ENCODE measurements around the gene TTLL5. TPM values are rescaled to one million over a fixed set of nuclear protein-coding genes. Genes with fewer than 3 reads are reported as not detected.

TTLL5 gene
- total RNA-seq, 1 donor from 2014 or later: 17.5 TPM

GRCh38 chr14:75987201-75987970 is 326.3 kb downstream of the TTLL5 start:
- intact Hi-C loops (cut with DNase I): loop anchor here (10.0 kb wide), 1 partner anchor 163 kb away; no protein-coding TSS in a partner anchor
- no peak for DNase-seq (ENCODE audit: low spot score)

GRCh38 chr14:75989134-75989533 is 328.1 kb downstream of the TTLL5 start:
- no peak for DNase-seq (ENCODE audit: low spot score)
- intact Hi-C loops (cut with DNase I): loop anchor here (10.0 kb wide), 1 partner anchor 164 kb away; no protein-coding TSS in a partner anchor

GRCh38 chr14:75990297-75990696 is 329.3 kb downstream of the TTLL5 start:
- intact Hi-C loops (cut with DNase I): no loop called here
- no peak for DNase-seq (ENCODE audit: low spot score)

- intact Hi-C loops (cut with DNase I): no loop called here
- no peak for DNase-seq (ENCODE audit: low spot score)
Measured at GRCh38 chr14:75991753-75992152, 330.7 kb downstream of the TTLL5 start.

- intact Hi-C loops (cut with DNase I): no loop called here
Measured at GRCh38 chr14:75993567-75994041, 332.6 kb downstream of the TTLL5 start.

GRCh38 chr14:75995372-75996041 is 334.5 kb downstream of the TTLL5 start:
- no peak for DNase-seq (ENCODE audit: low spot score)
- intact Hi-C loops (cut with DNase I): no loop called here

More at GRCh38 chr14:75993567-75994041, 332.6 kb downstream of the TTLL5 start:
- no peak for DNase-seq (ENCODE audit: low spot score)

- intact Hi-C loops (cut with DNase I): no loop called here
- no peak for DNase-seq (ENCODE audit: low spot score)
Measured at GRCh38 chr14:75996488-75996887, 335.4 kb downstream of the TTLL5 start.

- intact Hi-C loops (cut with DNase I): no loop called here
- DNase-seq (ENCODE audit: low spot score): no peak
Measured at GRCh38 chr14:75999511-76000190, 338.6 kb downstream of the TTLL5 start.

GRCh38 chr14:76002383-76002782 is 341.3 kb downstream of the TTLL5 start:
- DNase-seq (ENCODE audit: low spot score): no peak
- intact Hi-C loops (cut with DNase I): no loop called here

Other genes with a start within 250 kb of the TTLL5 start
- 13.4 TPM for gene JDP2, start 233.2 kb upstream of the TTLL5 start, total RNA-seq
- 0.65 TPM for gene BATF, start 138.8 kb upstream of the TTLL5 start, total RNA-seq
- gene FLVCR2, start 82.6 kb upstream of the TTLL5 start, total RNA-seq: 1.3 TPM
- gene ERG28, start 370 bp upstream of the TTLL5 start, total RNA-seq: 7.5 TPM